ENCODE results near the gene APBA1.
"Not testable (repeated sequence)": the region's sequence is repeated elsewhere in the genome, so short reads cannot be mapped to it uniquely, and the experiment has no call there.

The APBA1 gene

DNA sequence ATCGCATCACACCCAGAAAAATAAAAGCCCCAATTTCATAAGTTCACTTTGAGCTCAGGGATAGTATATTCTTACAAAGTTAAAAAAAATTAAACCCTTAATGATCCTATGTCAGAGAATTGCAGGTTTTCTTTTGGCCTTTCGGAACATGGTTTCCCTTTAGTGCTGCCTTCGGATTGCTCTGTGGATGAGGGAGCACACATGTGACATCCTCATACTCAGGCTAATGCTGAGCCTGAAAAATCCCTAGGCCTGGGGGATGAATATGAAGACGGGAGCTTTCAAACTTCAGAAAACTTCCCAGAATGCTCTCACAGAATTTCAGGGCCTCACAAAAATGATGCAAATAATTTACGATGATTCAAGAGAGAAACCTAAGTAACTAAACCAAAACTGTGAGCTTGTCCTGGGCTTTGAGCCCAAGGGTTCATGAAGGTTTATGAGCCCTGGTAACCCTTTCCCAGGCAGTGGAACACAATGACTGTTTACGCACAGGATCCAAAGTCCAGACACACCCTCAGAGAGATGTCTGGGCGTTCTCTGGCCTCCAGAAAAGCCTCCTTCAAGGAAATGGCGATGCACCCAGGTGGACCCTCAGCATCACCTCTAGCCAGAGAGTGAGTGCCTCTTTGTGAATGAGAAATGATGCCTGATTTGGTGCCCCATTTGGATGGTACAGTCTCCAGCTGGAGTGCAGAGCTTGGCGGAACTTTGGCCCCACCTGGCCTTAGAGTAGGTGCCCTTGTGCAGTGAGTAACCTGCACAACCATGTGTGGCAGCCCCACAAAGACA lies 201.8 kb downstream of the APBA1 start:
- DNase-seq: no peak

DNA sequence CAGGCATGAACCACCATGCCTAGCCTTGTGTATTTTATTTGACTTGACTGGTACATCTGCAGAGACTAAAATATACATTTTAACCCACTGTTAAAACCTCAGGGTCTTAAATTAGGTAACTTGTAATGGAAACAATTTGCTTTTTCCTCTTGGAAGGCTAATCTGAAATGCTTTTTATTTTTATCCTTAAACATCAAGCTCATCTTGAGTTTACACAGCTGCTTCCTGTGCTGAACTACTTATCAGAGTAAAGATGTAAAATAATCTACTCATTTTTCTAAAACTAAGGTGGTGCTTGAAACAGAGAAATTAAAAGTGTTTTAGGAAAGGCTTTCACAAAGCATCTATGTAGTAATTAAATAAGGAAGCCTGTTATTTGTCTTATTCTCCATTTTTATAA lies 203.0 kb downstream of the APBA1 start:
- DNase-seq: no peak

DNA sequence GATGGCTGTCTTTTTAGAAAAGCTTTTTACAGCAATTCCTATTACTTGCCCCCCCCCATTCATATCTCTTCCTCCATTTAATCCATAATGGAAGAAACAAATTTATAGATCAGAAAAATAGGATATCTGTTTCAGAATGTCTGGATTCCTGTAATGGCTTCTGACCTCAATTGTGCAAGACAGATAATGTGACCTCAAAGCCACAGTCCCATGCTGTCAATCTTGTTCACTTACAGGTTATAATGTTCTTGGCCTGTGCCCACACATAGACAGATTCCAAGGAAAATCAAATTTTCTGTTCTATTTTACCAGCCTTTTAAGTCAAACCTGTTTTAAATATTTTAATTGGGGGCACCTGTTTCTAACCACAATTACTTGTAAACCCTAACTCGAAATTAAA lies 203.8 kb downstream of the APBA1 start:
- no peak for DNase-seq

DNA sequence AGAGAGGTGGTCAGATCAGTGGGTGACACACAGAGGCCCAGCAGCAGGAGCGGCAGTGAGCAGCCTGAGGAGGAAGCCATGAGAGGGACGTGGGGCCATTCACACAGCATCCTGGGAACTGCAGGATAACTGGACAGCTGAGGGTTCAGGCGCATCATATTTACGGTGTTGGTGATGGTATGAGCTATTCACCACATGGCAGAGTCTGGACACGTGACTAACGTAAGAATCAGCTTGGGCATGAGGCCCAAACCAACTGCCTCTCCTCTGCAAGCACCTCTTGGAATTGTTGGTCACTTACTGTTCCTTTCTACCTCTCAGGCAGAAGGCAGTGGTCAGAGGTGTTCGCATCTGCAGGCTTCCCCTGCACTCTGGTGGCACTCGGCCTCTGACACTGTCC lies 206.0 kb downstream of the APBA1 start:
- no peak for DNase-seq

DNA sequence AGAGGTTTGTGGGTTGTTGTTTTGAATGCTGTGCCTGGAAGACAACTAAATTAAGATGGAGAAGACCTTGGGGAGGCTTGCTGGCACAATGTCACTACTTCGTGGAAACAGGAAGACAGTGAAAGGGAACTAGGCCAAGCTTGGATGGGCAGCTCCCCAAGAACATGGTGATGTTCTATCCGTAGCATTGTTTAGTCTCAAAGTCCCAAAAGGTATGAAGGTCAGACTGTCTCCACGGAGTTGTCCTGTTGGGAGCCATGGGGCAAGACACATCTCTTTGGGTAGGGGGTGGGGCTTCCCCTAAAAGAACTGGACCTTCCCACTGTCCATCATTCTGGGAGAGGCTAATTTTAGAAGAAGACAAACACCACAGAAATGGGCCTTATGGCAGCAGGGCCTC lies 206.7 kb downstream of the APBA1 start:
- DNase-seq: peak; percentile 31

DNA sequence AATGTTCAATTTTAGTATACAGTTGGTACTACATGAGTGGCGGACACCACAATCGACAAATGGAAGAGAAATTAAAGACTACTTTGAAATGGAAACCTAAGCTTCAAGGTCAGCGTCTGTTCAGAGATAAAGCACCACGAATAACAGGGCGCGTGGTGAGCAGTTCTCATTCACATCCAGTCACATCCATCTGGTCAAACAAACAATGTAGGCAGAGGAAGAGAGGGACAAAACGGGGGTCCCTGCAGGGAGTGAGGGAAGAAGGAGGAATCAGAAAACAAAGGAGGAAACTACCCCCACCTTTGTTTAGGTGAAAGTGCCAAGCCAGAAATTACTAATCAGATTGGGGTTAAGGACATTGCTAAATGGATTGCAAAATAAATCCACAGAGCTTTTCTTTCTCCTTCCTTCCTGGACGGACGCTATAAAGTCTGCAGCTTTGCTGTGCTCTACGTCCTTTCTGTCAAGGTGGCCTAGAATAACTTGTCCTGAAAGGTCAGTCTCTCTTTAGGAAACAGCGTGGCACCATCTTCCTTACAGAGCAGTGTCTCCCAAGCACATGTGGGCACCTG lies 208.6 kb downstream of the APBA1 start:
- DNase-seq: no peak

DNA sequence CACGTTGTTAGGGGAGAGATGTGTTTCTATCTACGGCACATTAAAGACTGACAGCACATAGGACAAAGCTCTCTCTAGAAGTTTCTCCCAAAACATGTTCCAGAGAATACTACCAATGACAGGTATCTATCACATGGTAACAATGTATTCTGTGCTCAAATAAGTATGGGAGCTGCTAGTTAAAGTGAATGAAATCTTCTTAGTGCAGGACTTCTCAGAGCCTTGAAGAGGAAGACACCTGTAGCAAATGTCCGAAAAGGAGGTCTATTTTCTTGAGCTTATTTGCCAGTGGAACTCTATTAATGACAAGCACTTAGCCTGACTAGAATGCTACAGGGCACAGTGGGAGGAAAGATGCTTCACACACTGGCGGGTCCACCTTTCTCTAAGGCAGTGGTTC lies 209.8 kb downstream of the APBA1 start:
- no peak for DNase-seq

DNA sequence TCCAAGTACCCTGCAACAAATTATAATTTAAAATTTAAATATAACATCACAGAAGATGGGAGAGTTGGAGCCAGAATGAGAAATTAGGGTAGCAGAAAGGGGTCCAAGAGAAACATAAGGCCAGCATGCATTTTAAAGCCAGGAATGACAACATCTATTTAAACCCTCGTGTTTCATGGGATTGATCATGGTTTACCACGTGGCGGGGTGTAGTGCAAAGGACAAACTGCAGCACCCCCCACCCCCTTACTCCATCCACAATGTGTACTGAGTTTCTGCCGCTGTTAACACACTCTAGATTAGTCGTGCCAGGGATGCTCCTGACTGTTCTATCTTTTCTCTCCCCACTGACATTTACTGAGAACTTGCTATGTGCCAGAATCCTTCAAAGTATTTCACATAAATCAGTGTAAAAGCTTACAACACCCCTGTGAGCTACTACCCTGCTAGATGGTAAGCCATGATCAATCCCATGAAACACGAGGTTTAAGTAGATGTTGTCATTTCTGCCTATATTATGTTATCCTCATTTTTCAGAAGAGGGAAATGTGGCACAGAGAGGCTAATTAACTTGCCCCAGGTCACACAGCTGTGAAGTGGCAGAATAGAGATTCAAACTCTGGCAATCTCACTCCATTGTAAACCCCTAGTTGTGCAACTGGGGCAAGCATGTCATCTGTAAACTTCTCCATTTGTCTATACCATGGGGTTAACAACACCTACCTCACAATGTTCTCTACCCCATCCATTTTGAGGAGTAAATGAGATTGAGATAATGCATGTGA lies 210.9 kb downstream of the APBA1 start:
- no peak for DNase-seq

DNA sequence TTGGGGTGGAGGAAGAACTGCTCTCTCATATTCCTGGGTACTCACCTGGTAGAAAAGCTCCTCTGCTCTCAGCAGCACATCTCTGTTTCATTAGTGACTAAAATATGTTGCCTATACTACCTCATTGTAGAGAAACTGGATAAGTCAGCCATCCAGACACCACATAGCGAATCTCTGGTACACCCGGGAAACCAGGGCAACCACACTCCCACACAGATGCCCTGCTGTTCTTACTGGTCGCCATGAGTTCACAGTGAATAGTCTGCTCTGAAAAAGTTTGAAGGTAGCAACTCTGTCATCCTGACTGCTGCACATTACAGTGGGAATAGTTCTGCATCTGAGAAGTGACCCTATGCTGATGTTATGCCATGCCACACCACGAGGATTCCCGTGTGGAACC lies 212.2 kb downstream of the APBA1 start:
- DNase-seq: no peak

DNA sequence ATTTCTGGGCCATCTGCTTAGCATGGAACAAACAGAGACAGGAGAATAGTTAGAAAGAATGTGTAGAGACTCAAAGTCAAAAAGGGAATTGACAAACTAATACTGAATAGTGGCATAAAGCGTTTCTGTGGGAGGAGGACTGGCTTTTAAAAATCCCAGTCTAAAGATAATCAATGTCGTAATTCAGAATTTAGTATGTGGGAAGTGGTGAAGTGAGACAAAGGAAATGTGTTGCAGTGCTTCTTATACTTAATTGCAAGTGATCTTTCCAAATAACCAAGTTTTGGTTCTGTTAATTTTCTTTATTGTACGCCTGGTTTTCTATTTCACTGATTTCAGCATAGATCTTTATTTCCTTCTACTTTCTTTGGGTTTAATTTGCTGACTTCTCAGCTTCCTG lies 214.0 kb downstream of the APBA1 start:
- no peak for DNase-seq

DNA sequence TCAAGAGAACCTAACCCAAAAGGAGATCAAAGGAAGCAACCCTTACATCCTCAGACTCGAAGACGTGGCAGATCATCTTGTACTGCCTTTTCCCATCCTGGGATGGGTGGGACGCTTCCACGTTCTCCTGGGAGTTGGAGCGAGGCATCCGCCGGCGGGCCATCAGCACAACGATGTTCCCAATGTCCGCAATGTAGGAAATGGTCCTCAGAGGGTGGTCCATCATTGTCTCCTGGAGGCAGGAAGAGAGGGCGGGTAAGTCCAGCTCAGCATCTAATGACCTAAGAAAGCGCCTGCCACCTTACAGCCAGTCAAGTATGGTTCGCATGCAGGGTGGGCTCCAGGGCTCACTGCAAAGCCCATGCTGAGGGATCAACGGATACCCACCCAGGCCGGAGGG lies 216.0 kb downstream of the APBA1 start:
- DNase-seq: no peak

DNA sequence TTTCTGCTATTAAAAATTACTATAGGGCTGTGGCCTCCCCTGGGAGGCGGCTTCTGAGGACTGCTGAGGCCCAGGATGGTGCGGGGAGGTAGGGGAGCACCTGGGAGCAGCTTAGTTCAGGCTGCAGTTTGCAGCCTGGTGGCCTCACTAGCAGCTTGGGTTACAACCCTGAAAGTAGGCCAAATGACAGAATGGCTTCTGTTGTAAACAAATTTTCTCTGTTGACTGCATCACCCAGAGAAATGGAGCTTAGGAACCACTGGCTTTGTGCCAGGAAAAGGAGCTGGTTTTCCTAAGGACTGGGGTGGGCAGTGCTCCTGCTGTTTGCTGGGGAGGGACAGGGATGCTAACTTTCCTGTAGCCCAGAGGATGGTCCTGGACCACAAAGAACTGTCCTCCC lies 216.9 kb downstream of the APBA1 start:
- DNase-seq: no peak

DNA sequence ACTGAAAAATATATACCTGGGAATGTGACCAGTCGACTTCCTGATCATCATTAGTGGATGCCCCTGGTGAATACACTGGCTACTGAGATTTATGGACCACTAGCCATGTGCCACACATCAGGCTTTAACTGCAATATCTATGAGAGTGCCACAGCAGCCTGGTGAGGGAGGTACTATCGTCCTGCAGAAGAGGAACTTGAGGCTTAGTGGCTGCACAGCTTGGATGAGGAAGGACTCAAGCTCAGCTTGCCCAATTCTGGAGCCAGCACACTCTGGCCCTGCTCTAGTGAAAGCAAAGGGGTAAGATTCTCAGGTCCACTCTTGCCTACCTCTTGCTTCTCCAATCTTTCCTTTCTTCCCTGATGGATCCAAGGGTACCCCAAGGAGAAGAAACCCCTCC lies 217.8 kb downstream of the APBA1 start:
- no peak for DNase-seq

DNA sequence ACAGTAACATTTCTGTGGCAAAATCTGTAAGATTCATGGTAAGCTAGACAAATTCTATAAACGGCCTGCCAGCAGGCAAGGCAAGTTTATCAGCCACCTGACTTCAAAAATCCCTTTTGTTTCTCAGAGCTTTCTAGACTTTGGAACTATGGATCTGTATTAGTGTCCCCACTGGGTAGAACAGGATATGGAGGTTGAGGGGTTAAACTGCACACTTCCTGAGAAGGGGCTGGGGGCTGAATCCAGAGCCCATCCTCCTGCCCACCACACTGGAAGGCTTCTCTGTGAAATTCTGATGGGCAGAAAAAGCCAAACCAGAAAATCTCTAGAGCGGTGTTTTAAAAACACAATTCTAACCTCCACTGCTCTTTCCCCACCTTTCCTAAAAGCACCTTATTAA lies 218.4 kb downstream of the APBA1 start:
- DNase-seq: no peak

DNA sequence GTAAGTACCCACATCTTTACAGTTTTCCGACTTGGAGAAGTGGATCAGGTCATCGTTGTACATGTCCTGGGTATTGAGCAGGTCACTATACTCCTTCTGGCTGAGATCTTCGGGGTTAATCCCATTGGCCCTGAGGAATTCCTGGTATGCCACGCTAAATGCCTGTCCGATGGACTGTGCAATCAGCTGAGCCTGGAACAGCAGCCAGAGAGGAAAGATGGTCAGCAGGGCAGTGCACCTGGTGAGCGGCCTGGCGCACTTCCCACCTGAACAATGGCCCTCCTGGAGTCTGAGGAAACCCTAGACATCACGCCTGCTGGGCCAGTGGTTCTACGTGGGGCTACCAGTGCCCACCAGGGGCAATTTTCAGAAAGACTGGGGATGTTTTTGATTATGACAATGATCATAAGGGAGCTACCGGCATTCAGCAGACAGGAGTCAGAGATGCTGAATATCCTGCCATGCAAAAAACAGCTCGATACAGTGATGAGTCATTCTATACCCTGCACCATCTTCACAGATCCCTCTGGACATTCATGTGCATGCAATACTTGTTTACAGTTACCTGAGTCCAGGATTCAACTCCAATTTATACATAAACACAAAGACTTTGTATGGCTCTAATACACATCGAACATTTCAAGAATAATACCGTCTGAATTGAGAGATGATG lies 219.9 kb downstream of the APBA1 start:
- DNase-seq: no peak

DNA sequence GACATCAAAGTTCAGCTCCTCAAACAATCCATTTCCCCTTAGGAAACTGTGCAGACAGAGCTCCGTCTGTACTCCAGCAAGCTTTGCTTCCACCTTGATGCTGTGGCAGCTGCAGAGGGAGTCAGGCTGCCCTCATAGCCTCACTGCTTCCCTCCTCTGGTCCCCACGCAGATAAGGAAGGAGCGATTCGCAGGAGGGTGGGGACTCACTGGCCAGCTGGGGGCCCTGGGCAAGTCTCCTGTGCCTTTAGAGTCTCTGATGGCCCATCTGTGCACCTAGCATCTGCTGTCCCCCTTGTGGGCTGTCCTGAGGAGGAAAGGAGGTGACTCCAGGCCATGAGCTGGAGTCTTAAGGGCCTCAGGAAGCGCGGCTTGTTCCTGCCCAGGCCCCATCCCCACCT lies 225.7 kb downstream of the APBA1 start:
- no peak for DNase-seq

DNA sequence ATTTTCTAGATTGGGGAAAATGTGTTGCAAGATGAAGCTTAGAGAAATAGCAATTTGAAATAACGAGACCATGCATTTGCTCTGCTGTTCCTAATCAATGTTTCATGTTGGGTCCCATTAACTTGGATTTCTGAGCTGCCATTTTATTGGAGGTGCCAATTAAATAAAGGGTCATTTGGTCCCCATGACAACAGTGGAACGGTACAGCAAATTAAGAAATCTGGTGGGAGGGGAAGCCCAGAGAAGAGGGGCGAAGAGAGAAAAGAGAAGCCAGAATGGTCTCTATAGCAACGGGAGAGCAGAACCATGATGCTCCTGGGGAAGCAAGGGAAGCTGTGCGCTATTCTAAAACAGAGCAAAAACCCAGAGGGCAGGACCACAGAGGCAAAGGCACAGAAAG lies 226.9 kb downstream of the APBA1 start:
- no peak for DNase-seq

DNA sequence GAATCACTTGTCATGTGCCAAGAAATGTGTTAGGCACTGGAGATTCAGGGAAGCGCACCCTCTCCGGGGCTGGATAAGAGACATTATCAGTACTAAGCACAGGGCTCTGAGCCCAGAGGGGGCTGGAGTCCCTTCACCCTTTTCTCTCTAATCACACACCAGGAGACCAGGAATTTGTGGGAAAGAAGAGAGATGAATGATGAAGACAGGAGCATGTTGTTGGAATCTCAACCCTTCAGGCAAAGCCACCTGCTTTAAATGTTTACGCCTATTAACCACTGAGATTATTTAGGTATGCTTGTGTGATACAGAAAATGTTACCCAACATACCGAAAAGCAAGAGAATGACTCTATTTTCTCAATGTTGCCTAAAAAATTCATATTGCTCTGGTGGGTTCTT lies 227.4 kb downstream of the APBA1 start:
- DNase-seq: no peak

DNA sequence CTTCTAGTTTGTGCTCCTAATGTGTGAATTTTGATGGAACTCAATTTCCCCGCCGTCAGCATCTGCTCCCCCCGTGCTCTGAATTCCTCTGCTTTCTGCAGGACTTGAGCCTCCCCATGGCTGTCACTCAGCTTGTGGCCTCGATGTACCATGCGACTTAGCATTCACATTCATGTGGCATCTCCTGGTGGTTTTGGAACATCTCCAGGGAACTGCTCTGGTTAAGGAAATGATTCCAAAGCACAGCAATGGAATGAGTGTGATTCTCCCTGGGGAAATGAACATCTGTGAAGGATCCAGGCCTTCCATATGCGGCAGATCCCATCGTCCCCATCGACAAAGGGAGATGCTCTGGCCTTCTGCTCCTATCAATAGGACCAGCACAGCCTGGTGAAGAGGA lies 228.2 kb downstream of the APBA1 start:
- no peak for DNase-seq

DNA sequence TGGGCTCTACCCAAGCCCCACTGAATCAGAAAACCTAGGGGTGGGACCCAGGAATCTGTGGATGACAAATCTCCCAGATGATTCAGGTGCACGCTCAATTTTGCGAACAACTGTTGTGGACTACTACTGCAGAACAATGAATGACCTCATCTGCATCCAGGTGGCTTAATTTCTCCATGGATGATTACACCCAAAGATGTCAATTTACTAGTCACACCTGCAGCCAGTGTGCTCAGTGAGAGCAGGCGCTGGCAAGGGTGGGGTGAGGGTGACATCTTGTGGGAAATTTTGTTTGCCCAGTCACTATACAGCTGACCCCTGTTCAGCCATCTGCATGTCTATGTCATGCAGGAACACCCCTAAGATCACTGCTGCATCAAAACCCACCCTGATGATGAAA lies 229.0 kb downstream of the APBA1 start:
- no peak for DNase-seq

DNA sequence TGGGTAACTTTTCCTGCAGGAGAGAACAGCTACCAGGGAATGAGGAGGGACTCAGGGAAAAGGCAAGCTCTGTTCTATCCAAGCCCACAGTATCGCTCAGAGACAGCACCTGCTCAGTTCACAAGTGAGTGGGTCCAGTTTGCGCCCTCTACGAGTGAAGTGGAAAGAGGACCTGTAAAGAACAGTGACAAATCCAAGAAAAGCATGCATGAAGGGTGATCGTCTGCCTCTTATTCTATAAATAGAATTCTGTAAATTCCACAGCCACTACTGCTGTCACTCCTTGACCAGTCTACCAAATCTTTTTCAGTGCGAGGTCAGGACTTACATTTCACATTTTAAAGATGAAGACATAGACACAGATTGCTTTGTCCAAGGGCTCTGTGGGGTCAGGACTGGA lies 229.7 kb downstream of the APBA1 start:
- DNase-seq: no peak

DNA sequence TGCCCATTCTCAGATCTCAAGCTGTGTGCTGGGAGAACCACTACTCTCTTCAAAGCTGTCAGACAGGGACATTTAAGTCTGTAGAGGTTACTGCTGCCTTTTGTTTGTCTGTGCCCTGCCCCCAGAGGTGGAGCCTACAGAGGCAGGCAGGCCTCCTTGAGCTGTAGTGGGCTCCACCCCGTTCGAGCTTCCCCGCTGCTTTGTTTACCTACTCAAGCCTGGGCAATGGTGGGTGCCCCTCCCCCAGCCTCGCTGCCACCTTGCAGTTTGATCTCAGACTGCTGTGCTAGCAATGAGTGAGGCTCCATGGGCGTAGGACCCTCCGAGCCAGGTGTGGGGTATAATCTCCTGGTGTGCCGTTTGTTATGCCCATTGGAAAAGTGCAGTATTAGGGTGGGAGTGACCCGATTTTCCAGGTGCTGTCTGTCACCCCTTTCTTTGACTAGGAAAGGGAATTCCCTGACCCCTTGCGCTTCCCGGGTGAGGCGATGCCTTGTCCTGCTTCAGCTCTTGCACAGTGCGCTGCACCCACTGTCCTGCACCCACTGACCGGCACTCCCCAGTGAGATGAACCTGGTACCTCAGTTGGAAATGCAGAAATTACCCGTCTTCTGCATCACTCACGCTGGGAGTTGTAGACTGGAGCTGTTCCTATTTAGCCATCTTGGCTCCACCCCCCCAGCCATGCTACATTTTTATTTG lies 231.8 kb downstream of the APBA1 start:
- DNase-seq: not testable (repeated sequence)

DNA sequence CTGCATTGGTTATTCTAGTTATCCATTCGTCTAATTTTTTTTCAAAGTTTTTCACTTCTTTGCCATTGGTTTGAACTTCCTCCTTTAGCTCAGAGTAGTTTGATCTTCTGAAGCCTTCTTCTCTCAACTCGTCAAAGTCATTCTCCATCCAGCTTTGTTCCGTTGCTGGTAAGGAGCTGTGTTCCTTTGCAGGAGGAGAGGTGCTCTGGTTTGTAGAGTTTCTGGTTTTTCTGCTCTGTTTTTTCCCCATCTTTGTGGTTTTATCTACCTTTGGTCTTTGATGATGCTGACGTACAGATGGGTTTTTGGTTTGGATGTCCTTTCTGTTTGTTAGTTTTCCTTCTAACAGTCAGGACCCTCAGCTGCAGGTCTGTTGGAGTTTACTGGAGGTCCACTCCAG lies 232.5 kb downstream of the APBA1 start:
- DNase-seq: not testable (repeated sequence)
